Measurements from ENCODE around the gene RFC3.

- TF ChIP-seq RCOR1 (IDR thresholded peaks at IDR 0.05; ENCODE audit: low read length) (no peak), POLR2AphosphoS5 (IDR thresholded peaks at IDR 0.05; ENCODE audit: low read depth, low read length) (no peak), CTCF (IDR thresholded peaks at IDR 0.05) (no peak), EP300 (IDR thresholded peaks at IDR 0.05; ENCODE audit: borderline replicate concordance in 1 of 2, low read depth in 1 of 2, low read length in 1 of 2) (no peak), IRF3 (IDR thresholded peaks at IDR 0.05; ENCODE audit: low read depth, low read length) (no peak), EZH2phosphoT487 (IDR thresholded peaks at IDR 0.05; ENCODE audit: borderline replicate concordance, low read depth) (no peak), TEAD4 (IDR thresholded peaks at IDR 0.05; ENCODE audit: borderline replicate concordance, insufficient read depth) (no peak), CHD2 (IDR thresholded peaks at IDR 0.05; ENCODE audit: low read length, partially characterized antibody) (no peak)
Observed at GRCh38 chr13:33776239-33776881, 41.6 kb upstream of the RFC3 start.

Measured in SK-N-SH (cell line).